Body of pancreas (tissue), 4 donors: Measurements from ENCODE around the gene SEMA6D. TPM values are rescaled to one million over a fixed set of nuclear protein-coding genes. Genes with fewer than 3 reads are reported as not detected.

Source experiments
- ATAC-seq: fragments of 150-250 bp; one replicate; pipeline ENCODE4 v1.9.1; 2016
- DNase-seq, 4 donors: peaks; one replicate each; pipeline ENCODE4 v3.0.0-alpha.2; 2019
- H3K27ac ChIP-seq, 4 donors: fragments of 200-600 bp; sonication (generic); 1 replicate in 3 of 4; 2 replicates in 1 of 4; pipeline versions ENCODE4 v1.5.1 to v1.6.1; 2016 to 2019; ENCODE audit warnings: mild to moderate bottlenecking in 1 of 4, mixed read lengths in 1 of 4, moderate library complexity in 1 of 4
- H3K27me3 ChIP-seq, 2 donors: fragments of 200-600 bp; sonication (generic); one replicate each; pipeline ENCODE4 v1.6.0; 2016; ENCODE audit warnings: mild to moderate bottlenecking in 1 of 2
- H3K36me3 ChIP-seq, 2 donors: fragments of 200-600 bp; sonication (generic); replicated peaks in 1 of 2; 2 replicates each; pipeline ENCODE4 v1.5.1; 2016; ENCODE audit warnings: low read depth in 2 of 2; ENCODE audit not compliant: insufficient read depth in 1 of 2
- H3K4me1 ChIP-seq: fragments of 200-600 bp; sonication (generic); one replicate; pipeline ENCODE4 v1.6.0; 2016
- H3K4me3 ChIP-seq, 2 donors: fragments of 200-600 bp; sonication (generic); 1 replicate in 1 of 2; 2 replicates in 1 of 2; pipeline ENCODE4 v1.5.1; 2016 to 2019
- H3K9me3 ChIP-seq, 3 donors: fragments of 200-600 bp; sonication (generic); 1 replicate in 2 of 3; 2 replicates in 1 of 3; pipeline ENCODE4 v1.5.1; 2016
- POLR2A ChIP-seq, 3 donors: fragments of 450-650 bp; IDR thresholded peaks; one replicate each; pipeline ENCODE4 v1.6.1; 2016; ENCODE audit warnings: antibody characterized with exemption in 3 of 3, mild to moderate bottlenecking in 2 of 3
- WGBS, 2 donors: methylation state at CpG; one replicate each; pipeline ENCODE4 v1.1.5; 2017; 5-methylcytosine and 5-hydroxymethylcytosine counted together
- intact Hi-C: fragments of 100-400 bp; cut with DNase I; formaldehyde crosslinking; loops from one replicate; pipeline ENCODE4 v1.15.1; 2023
- total RNA-seq, 2 donors: library from RNA; depleted of rRNA; stranded (reverse); fragments of >200 nt; gene quantifications; one replicate each; pipeline ENCODE4 v1.1.0, GENCODE V29; 2016
- TF ChIP-seq, protein P1 (sequence below), 7 experiments: fragments of 450-650 bp in 4 of 7; fragments of 200-600 bp in 3 of 7; sonication (generic) in 3 of 7; IDR thresholded peaks; one replicate each; pipeline ENCODE4 v1.5.1; 2016 to 2019; ENCODE audit warnings: antibody characterized with exemption in 7 of 7

SEMA6D gene
- total RNA-seq, 2 donors from 2014 or later = 13.5 to 18.2 TPM

DNA sequence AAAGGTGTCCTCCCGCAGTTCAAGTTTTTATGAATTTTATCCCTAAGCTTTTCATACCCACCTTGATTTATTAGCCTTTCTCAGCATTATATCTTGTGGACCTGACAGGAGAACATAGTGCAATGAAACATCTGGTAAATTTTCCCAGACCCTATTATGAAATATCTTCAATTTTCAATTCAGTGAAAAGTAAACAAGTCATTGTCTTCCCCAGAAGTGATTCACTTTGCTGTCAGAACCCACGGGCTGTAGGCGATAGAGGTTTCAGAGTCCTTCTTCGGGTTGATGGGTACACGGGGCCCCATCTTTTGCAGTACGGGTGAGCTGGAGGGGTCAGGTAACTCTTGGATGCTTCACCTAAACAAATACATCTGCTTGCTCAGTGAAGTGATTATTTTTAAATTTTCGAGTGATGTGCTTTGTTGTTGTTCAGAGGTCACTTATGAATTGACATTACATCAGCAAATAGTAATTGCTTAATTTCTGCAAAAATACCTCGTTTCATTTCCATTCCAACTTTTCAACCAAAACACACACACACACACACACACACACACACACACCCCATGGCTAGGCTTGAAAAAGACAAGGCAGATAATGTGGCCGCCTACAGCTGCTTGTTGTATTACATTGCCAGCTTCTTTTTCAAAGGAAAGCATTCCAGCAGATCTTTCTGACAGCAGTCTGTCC, 102.9 kb downstream of the SEMA6D start:
- no peaks in the 10 kb centered on the region for H3K27me3 ChIP-seq
- TF ChIP-seq POLR2A (IDR thresholded peaks at IDR 0.05) = no peak
- TF ChIP-seq, protein P1, sequence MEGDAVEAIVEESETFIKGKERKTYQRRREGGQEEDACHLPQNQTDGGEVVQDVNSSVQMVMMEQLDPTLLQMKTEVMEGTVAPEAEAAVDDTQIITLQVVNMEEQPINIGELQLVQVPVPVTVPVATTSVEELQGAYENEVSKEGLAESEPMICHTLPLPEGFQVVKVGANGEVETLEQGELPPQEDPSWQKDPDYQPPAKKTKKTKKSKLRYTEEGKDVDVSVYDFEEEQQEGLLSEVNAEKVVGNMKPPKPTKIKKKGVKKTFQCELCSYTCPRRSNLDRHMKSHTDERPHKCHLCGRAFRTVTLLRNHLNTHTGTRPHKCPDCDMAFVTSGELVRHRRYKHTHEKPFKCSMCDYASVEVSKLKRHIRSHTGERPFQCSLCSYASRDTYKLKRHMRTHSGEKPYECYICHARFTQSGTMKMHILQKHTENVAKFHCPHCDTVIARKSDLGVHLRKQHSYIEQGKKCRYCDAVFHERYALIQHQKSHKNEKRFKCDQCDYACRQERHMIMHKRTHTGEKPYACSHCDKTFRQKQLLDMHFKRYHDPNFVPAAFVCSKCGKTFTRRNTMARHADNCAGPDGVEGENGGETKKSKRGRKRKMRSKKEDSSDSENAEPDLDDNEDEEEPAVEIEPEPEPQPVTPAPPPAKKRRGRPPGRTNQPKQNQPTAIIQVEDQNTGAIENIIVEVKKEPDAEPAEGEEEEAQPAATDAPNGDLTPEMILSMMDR (IDR thresholded peaks at IDR 0.05) = no peak
- peaks cover 50% of the 10 kb centered on the region for H3K4me1 ChIP-seq
- 55 to 62% methylated on average over 9 of the region's 9 CpGs for WGBS, 2 donors
- H3K4me3 ChIP-seq = no peak overlapping the region
- DNase-seq = no peak
- intact Hi-C loops = no loop called here
- ATAC-seq = no peak
- no peaks in the 10 kb centered on the region for H3K9me3 ChIP-seq
- no peaks in the 10 kb centered on the region for H3K36me3 ChIP-seq
- H3K27ac ChIP-seq = no peak overlapping the region

DNA sequence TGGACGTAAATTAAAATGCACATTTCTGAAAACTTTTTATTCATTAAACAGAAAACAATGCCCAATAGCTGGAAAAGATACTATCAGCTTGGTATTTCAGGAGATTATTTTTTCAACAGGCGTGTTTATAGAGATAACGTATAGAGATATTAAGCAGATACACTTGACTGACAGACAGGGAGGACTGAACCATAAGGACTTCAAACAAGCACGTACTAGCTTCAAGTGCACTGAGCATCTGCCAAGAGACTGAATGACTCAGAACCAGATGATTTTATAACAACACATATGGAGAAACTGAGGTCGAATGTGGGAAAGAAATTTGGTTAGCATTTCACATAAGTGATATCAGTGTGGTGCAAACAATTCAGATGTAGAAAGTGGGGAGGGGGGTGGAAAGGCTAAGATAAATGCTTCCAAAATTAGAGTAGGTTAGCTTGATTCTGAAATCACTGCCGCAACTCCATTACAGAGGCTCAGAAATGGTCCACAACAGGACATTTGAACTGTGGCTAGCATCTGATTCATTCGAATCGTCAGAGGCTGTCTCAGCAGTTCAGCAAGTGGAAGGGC, 103.5 kb downstream of the SEMA6D start:
- H3K27me3 ChIP-seq = no peaks in the 10 kb centered on the region
- no peak overlapping the region for H3K27ac ChIP-seq
- no peak overlapping the region for H3K4me3 ChIP-seq
- DNase-seq (no peak), ATAC-seq (no peak)
- 57% methylated on average over 8 of the region's 8 CpGs for WGBS, 2 donors
- H3K9me3 ChIP-seq = no peaks in the 10 kb centered on the region
- H3K4me1 ChIP-seq = peaks cover 44% of the 10 kb centered on the region
- intact Hi-C loops = no loop called here
- H3K36me3 ChIP-seq = no peaks in the 10 kb centered on the region
- TF ChIP-seq, protein P1 (IDR thresholded peaks at IDR 0.05) = no peak
- no peak for TF ChIP-seq POLR2A (IDR thresholded peaks at IDR 0.05)

DNA sequence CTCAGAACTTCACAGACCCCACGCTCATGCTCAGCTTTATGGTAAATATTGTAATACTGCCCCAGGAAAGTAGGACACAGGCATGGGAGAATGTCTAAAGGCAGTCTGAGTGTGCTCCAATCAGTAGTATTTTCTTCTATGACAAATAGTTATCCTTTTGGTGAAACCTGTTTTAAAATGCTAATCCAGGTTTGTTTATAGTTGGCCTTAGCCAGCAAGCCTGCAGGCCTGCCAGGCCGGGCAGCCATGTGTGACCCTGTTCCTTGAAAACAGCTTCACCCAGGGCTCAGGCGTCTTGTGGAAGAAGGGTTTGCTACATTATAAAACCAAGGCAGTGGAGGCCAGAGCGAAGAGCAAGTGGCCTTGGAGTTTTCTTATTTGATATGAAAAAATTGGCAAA, 104.7 kb downstream of the SEMA6D start:
- no peaks in the 10 kb centered on the region for H3K36me3 ChIP-seq
- intact Hi-C loops = no loop called here
- no peak overlapping the region for H3K4me3 ChIP-seq
- TF ChIP-seq, protein P1 (IDR thresholded peaks at IDR 0.05) = no peak
- TF ChIP-seq POLR2A (IDR thresholded peaks at IDR 0.05) = no peak
- ATAC-seq (peak; percentile 40), DNase-seq (peak in 1 of 4 donors; percentile 44)
- peak overlapping the region in 1 of 4 donors; percentile 7 for H3K27ac ChIP-seq
- H3K27me3 ChIP-seq = no peaks in the 10 kb centered on the region
- no peaks in the 10 kb centered on the region for H3K9me3 ChIP-seq
- WGBS, 2 donors = 56 to 61% methylated on average over 4 of the region's 4 CpGs
- H3K4me1 ChIP-seq = peaks cover 34% of the 10 kb centered on the region
